HT1080 (cell line): ENCODE data around the gene GLRA3. TPM values are rescaled to one million over a fixed set of nuclear protein-coding genes. Genes with fewer than 3 reads are reported as not detected.
"Not testable (repeated sequence)": the region's sequence is repeated elsewhere in the genome, so short reads cannot be mapped to it uniquely, and the experiment has no call there.

ENCODE experiments used
- DNase-seq: peaks from one replicate; pipeline ENCODE4 v3.0.0-alpha.2; 2015; ENCODE audit warnings: low read depth
- total RNA-seq: library from RNA; depleted of rRNA; stranded (reverse); fragments of >200 nt; shearing (Covaris generic); gene quantifications from 2 replicates; pipeline ENCODE4 v1.2.3, GENCODE V29; 2014

Gene GLRA3
- total RNA-seq, 1 experiment from 2014 or later, result not detected

DNA sequence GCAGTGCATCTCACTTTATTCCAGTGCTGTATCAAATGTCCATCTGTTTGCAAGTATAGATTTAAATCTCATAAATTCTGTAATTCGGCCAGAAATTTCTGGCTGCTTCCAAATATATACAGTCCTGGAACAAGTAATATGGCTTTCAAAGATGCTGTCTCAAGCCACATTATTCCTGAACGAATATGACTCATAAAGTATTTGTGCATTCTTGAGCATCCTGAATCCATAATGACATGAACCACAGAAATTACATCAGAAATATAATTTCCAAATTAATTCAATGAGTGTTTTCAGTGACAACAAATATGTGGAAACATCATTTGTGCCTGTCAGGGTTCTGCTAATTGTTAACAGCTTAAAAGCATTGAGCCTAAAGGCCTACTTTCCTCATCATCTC is 165.8 kb downstream of the GLRA3 start:
- peak; percentile 20 for DNase-seq

DNA sequence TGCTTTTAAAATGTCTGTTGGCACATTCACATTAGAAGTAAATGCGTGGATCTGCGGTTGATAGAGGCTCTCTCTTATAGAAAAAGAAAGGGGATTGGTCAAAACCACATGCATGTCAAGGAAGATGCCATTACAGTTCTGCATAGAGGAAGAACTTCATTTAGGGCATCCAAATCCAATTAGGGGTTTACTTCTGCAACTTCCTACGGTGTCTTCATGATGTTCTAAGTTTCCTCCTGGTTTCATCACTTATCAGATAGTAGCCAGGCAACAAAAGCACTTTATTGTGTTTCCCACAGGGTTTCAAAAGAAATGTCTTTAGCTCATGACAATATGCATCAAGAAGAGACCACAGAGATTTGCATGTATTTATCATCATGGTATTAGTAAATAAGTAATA is 170.8 kb downstream of the GLRA3 start:
- no peak for DNase-seq

DNA sequence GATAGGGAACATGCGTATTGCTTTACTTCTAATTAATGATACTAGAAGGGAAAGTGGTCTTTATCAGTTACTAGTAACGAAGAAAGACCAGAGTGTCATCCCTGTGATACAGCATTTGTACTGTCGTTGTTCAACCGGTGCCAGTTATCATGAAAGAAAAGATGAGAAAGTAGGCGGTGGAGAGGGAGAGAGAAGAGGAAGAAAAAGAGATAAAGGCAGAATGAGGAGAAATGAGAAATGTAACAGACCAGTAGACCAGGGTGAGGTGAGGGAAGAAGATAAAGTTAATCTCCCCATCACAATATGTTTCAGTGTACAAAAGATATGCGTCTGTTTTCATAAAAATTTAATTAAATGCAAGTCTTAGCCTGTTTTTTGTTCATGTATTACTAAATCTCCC is 171.6 kb downstream of the GLRA3 start:
- no peak for DNase-seq

DNA sequence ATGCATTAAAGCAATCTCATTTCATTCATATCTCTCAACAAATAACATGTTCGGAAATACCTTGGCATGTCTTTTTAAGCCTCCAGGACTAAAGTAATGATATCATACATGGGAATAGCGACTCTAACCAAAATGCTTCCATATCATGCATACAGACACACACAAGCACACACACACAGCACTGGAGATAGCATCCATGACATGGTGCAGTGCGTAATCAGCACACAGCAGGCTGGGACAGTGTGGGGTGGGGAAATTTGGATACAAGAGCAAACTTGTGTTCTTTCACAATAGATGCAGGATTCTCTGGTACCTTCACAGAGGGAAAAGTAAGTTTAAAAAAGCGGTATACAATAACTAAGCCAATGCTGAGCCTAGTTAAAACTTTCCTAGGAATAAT is 174.4 kb downstream of the GLRA3 start:
- no peak for DNase-seq

DNA sequence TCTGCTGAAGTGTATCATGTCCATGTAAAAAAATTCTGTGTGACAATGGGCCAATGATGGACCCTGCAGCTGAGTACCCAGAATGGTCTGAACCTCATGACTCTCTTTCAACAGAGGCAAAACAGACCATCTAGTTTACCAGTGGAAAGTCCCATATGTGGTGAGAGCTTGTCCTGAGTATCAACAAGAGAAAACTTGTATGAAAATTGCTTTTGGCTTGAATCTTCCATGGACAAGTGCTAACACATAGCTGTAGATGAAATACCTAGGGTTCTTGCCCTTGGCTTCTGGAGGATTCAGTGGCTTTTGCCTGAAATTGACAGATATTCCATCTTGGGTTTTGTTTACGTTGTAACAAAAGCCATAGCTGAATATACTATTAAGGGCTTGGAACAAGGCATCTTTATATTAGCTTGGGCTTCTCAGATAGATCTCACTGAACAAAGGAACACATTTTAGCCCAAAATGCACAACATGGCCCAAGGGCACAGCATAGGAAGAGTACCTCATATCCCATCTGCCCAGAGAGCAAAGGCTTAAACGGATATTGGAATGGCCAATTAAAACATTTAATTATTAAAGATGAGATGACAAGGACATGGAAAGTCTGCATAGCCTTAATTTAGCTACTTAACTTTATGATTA is 178.2 kb downstream of the GLRA3 start:
- DNase-seq, result no peak

DNA sequence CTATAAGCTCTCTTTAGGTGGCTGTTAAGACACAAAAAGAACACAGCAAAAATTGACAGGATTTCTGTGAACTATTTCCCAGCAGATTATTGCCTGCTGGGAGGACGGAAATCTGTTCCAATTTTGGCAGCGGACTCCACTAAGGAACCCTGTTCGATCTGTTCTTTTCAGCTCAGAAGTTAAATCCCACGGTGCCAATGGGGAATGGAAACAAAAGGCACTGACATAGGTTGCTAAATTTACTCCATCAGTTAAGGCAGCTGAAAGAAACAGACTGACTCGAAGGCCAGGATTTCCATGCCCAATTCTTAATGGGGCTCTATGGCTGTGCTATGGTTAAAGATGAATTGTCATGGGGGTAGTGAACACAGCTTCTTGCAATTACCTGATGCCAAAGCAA is 180.2 kb downstream of the GLRA3 start:
- DNase-seq, result no peak

DNA sequence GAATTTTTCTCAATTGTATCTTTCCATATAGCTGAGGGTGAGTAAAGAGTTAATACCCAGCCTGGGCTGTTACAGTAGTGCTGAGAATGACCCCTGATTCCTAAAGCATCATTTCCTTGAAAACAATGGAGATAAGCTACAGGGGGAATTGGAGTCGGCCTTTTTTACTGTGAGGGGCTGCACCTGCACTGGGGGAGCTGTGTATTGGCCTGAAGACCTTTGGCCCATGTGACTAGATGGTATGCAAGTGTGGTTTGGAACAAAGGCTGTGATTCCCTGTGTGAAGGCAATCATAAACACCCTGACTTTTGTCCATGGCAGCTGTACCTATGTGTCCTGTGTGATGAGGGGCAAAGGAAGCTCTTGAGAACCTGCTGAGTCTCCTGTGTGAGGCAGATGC is 182.7 kb downstream of the GLRA3 start:
- no peak for DNase-seq

DNA sequence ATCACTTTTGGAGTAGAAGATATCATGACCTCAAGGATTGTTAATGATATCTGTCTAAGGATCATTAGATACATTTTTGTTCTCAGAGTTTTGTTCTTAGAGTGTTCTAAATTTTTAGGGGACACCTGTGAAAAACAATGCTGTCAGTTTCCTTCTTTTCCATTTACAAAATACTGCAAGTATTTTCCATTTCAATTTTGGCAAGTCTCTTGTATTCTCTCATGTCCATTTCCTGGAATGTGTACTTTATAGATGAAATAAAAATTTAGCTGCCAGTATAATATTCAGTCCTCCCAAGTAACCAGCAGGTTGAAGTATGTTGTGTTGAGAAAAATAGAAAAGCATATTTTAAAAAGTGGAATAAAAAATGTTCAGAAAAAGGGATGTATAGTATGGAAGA is 188.9 kb downstream of the GLRA3 start:
- DNase-seq, result no peak

DNA sequence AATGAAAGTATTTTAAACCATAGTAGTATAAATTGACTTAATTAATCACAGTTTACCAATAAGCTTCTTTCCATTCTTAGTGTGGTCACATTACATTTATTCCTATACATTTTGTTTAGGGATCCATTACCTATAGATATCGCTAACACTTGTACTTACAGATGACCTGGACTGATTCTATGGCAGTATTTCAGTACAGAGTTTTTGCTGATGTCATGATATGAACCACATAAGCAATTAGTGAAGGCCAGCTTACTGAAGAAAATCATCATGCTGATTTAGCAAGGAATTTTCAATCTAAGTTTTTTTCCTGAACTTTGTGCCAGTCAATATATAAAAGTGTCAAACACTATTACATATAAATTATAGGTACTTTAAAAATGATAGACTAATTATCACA is 193.3 kb downstream of the GLRA3 start:
- DNase-seq, result no peak

DNA sequence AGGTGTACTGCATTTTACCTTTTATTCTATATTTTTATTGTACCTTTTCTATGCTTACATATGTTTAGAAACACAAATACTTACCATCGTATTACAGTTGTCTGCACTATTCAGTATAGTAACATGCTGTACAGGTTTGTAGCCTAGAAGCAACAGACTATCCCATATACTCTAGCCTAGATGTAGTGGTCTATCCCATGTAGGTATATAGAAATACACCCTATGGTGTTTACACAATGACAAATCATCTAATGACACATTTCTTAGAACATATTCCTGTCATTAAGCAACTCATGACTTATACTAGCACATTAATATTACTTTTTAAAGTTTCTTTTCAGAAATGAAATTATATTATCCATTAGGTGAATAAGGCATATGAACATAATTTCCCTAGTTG is 195.6 kb downstream of the GLRA3 start:
- DNase-seq, result no peak

DNA sequence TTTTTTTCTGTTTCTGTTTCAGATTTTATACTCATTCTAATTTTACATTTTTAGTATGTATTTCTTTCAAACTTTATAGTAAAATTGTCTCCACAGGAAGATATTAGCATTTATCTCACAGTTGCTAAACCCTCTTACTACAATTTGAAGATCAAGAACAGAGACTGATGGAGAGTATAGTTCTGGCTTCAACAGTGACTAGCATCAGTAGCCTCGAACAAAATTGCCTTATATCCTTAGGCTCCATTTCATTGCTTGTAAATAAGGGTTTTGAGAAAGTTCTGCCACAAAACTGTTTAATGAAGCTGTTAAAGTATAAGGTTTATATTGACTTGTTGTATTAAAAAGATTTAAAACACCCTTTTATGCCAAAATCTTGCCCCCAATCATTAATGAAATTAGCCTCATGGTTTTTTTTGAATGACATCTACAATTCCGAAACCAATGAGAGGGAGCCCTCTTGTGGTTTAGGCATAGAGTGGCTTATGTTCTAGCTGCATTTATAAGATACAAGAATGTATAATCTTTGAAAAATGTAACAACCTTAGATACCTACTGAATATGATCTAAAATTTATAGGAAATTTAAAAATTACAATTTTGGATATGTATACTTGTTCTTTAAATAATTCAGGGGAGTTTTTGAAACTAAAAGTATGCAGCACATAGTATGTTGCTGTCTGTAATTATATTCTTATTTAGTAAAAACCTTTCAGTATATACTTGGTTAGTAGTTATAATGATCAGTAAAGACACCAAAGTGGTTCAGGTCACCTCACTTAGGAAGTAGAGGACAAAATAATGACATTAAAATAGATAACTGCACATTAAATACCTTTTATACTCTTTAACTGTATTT is 196.9 kb downstream of the GLRA3 start:
- DNase-seq, result peak; percentile 36

DNA sequence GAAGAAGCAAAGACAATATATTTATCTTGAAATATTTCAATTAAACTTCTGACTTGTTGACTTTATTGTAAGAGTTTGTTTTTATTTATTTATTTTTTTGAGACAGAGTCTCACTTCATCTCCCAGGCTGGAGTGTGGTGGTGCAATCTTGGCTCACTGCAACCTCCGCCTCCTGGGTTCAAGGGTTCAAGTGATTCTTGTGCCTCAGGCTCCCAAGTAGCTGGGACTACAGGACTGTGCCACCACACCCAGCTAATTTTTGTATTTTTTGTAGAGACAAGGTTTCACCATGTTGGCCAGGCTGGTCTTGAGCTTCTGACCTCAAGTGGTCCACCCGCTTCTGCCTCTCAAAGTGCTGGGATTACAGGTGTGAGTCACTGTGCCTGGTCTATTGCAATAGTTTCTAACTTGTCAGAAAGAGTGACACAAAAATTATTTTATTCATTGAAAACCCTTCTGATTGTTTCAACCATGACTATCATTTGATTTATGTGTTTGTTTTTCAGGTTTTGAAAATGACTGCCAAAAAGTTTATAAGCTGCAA is 199.1 kb downstream of the GLRA3 start:
- not testable (repeated sequence) for DNase-seq

DNA sequence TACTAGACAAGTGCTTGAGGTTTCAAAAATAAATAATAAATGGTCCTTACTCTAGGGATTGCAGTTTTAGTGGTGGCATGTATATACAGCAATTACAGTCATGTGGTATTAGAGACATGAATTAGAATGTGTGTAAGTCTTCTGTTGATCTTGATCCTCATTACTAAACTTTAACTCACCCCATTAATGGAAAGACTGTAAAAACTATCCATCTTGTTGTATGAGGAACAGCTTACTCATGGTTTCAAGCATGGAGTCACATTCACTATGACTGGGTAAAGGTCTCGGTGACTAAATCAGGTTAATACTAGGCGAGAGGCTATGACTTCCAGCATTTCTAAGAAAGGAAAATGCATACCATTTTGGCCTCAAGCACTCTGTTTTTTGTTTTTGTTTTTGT is 199.8 kb downstream of the GLRA3 start:
- DNase-seq, result no peak

DNA sequence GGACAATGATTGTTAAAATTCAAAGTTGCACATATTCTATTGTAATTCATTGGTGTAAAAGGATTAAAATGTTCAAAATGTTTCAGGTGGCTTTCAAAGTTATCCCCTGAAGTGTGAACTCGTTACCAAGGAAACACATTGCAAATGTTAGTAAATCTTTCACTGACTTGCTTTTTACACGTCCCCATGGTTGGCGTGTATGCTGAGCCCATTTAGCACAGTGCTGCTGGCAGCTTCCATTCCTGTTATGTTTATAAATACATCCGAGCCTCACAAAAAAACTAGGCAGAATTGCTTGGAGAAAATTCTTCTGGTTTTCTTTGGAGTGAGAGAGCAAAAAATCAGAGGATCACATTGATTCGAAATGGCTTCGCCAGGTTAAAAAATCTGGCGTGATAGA is 200.9 kb downstream of the GLRA3 start:
- DNase-seq, result no peak

DNA sequence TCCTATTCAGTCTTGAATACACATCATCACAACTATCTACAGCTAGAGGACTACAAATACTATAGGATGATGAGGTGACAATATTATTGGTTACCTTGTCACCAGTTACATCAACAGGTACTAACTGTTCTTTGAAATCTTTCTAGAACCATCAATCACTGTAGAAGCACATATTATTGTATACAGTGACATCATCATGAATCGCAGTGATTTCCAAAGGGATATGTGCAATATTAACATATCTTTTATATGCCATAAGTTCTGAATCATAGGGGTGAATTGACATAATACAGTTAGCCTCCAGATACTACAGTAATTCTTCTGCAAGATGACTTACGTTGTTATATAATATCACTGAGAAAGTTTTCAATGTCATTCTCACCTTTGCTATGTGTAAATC is 201.6 kb downstream of the GLRA3 start:
- DNase-seq, result no peak

DNA sequence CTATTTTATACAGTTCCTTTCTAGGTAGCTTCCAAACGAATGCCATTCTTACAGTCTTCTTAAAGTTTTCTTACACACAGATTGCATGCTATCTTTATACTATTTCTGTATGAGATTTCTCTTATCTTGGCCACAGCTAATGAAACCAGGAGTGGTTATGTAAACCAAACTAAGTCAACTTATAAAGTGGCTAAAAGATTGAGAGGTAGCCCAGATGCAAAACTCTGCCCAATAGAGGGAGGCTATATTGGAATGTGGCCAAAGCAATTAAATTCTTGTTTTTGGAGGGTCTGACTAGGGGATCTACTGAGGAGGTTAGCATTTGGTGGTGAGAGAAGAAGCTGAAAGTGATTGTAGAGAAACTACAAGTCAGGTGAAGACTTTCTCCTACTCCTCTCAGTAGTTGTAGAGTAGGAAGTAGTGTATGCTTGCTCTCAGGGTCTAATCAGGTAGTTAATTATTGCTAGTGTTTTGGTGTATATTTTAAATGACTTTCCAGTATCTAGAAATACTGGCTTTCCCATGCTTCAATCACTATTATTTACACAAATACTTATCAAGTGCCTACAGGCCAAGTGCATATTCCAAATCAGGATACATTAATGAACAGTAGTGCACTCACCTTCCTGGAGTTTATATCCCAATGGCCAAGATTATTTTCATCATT is 202.6 kb downstream of the GLRA3 start:
- DNase-seq, result no peak

DNA sequence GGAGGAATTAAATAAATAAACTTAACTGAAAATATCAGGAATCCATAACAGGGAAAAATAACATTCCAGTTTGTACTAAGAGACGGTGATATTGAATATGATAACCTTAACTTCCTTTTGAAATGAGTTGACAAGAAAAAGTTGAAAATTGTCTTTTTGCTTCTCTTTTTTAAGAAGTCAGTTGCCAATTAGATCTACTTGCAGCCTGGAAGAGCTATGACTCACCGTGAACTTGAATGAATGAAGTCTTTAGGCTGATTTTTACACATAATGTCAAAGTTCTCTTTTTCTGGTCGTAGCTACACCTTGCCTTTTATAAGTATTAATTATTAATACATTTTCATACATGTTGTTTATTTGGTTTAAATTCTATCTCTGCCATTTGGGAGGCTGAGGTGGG is 212.4 kb downstream of the GLRA3 start:
- no peak for DNase-seq

DNA sequence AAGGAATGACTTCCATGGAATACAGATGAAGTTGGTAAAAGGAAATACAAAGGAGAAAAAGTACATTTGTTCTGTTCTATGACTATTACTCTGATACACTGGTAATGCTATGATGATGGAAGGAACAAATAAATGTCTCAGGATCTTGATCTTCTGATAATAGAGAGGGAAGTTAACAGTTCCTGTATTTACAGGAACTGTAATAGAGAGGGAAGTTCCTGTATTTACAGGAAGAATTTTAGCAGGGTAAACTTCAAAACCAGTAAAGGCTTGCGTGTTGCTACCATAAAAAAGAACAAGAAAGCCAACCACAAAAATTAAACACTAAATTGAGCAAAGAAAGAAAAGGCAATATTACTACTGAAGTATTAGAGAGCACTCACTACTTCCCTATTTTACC is 215.1 kb downstream of the GLRA3 start:
- no peak for DNase-seq

DNA sequence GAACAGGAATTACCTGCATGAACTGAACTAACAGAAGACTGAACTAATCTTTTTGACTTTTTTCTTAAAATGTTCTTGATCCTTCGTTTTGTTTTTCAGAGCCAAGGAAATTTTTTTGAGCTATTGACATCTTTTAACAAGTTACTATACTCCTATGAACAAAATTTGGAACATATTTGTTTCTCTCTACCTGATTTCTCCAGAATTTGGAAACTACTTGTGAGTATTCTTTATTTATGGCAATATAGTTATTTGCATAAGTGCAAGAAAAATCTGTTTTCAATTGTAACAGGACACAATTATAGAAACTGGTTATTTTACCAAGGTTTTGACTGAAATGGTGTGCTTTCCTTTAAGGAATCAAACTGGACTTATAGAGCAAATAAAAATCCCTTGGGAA is 217.3 kb downstream of the GLRA3 start:
- DNase-seq, result no peak

DNA sequence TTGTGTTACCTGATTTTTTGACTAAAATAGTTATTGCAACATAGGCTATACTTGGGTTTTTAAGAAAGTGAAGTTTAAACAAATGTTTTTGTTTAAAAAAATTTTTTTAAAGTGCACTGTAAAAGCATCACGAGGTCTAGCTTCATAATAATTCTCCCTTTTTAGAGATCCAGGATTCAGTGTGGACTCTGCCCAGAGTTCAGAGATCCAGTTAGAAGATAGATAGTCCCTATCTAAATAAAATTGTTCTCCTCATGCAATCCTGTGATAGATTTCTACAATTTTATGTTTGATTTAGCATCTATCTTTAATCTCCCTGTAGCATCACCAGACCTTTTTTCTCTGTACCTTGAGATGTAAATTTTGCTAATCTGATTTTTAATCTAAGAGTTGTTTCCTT is 221.3 kb downstream of the GLRA3 start:
- DNase-seq, result no peak

DNA sequence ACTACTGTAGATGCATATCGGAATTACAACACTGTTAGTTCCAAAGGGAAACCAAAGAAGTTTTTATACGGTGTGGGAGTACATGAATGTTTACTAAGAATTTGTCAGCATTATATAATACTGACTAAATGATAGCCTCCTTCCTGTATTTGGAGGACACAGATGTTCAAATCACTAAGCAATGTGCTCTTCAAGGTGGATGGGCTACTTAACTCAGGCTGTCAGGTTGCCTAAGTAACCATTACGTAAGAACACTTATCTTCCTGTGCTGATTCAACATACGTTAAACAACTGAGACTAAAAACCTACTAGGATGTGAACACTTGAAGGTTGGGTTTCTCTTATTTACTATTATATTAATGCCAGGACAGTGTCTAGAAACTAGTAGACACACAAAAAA is 224.8 kb downstream of the GLRA3 start:
- DNase-seq, result peak; percentile 70

DNA sequence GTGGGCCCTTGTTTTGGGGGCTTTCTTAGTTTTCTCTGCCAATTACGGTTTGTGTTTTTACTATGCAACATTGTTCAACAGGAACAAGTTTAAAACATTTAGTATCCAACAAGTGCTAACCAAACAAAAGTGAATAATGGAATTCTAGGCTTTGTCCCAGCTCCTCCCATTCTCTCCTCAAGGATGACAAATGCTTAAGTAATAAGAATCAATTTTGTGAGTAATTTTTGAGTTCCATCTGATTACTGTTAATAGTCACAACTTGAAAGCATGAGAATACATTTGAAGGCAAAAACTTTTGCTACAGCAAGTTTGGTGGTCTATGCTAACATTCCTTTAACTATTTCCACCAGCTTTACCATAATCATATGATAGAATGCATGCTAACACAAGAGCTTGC is 228.7 kb downstream of the GLRA3 start:
- no peak for DNase-seq
